CMK (cell line): ENCODE data around the gene SRGAP3.

ENCODE experiments used
- DNase-seq: peaks from one replicate; pipeline ENCODE4 v3.0.0-alpha.2; 2010; ENCODE audit warnings: low read depth

The SRGAP3 gene

GRCh38 chr3:9251055-9251786, 1.8 kb upstream of the SRGAP3 start:
- no peak for DNase-seq

DNA sequence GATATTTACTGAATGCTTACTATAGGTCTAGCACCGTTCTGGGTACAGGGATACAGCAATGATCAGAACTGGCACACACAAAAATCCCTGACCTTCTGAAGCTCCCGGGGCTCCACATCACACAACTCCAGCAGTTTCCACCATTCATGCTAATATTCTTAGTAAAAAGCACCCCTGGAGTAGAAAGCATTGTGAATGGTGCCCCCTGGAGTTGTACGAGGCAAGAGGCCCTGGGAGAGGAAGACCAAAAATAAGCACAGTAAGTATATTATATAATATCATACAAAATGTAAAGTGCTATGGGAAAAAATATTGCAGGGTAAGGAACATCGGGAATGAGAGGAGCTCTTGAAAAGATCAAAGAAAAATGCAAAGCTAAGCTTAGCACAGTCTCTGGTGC, 790 bp upstream of the SRGAP3 start:
- no peak for DNase-seq

- no peak for DNase-seq
Measured at GRCh38 chr3:9248522-9249271, 749 bp downstream of the SRGAP3 start.

DNA sequence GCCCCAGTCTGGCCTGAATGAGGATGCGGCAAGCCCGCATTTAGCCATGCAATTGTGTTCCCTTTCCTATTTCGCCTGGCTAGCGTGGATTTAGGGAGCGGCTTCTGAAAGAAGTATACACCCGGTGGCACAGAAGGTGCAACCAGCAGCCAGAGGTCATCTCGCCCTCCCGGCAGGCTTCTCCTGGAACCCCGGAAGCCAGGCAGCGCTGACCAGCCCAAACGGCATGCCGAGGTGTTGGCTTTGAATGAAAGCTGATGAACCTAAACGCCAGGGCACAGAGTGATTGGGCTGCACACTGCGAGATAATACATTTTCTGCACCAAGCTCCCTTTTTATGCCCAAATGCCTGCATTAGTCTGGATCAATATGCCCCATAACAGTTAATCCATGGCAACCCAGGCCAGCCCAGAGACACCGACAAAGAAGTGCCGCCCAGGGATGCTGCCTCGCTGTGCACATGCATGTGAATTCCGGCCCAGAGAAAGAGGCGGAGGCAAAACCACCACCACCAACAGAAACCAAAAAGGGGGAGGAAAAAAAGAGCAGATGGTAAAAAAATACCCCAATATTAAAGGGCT, 1.4 kb downstream of the SRGAP3 start:
- DNase-seq = no peak

- DNase-seq = no peak
Measured at GRCh38 chr3:9247361-9247940, 2.0 kb downstream of the SRGAP3 start.

GRCh38 chr3:9246189-9246588, 3.3 kb downstream of the SRGAP3 start:
- DNase-seq = no peak

DNA sequence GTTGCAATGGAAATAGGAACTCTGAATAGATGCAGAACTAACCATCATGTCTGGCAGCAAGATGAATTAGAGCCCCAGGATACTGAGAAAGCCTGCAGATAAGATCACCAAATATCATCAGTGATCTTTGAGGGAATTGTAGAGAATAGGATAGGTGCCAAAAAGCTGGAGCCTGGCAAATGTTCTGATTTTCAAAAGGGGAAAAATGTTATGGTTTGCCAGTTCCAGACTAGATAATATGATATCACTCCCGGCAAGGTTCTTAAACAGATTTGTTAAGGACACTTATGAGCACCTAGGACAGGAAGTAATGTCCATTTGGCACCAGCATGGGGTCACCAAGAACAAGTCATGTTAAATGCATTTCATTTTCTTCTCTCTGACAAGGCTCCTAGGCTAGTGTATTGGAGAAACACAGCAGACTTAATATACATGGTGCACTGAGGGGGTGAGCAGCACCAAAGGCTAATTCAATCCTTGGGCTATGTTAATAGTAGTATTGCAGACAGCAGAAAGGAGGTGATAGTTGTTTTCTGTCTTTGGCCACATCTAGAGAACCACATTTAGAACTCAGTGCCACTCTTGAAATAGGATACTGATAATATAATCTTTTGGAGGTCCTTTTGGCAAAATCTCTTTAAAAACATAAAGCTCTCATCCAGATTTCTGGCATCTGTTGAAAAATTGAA, 4.8 kb downstream of the SRGAP3 start:
- no peak for DNase-seq

DNA sequence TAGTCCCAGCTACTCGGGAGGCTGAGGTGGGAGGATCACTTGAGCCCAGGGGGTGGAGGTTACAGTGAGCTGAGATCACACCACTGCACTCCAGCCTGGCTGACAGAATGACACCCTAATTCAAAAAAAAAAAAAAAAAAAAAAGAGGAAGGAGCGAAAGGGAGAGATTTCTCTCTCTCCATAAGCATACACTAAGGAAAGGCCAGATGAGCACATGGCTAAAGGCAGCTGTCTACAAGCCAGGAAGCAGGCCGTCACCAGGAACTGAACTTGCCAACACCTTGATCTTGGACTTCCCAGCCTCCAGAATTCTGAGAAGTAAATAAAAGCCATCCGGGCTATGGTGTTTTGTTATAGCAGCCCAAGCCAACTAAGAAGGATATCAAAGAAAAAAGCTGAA, 7.5 kb downstream of the SRGAP3 start:
- no peak for DNase-seq

DNA sequence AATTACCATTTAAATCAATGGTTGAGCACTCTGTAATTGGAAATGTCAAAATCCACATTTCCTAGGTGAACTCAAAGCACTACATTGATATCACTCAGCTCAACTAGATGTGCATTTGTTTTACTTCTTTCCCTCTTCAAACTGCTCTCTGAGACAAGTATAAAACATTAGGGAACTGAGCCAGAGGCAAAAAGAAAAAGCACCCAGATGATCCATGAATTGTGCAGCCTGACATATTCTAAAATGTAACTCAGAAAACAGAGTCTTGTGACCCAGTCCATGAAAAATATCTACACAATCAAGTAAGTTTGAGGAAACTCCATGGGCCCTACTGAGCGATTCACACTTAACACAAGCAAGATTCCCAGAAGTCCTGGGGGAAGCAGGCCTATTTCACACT, 9.8 kb downstream of the SRGAP3 start:
- DNase-seq = no peak

DNA sequence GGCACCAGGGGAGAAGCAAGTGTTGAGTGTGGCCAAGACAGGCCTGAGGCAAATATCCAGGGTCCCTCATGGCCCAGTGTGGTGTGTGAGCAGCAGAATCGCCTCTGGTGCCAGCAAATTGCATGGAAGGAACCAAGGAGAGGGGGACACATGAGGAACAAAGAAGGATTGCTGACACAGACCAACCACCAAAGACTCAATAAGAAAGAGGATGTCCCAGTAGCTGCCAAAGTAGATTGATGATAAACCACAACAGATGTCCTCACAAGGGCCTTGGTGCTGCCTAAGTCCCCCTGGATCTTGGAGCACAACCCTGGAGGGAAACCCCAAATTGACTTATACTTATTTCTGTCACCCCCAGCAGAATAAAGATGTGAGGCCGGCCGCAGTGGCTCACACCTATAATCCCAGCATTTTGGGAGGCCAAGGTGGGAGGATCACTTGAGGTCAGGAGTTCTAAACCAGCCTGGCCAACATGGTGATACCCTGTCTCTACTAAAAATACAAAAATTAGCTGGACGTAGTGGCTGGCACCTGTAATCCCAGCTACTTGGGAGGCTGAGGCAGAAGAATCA, 10.6 kb downstream of the SRGAP3 start:
- DNase-seq = no peak

GRCh38 chr3:9238276-9238675, 11.2 kb downstream of the SRGAP3 start:
- DNase-seq = no peak

- no peak for DNase-seq
Measured at GRCh38 chr3:9233814-9234600, 15.4 kb downstream of the SRGAP3 start.

- no peak for DNase-seq
Measured at GRCh38 chr3:9233101-9233500, 16.3 kb downstream of the SRGAP3 start.

DNA sequence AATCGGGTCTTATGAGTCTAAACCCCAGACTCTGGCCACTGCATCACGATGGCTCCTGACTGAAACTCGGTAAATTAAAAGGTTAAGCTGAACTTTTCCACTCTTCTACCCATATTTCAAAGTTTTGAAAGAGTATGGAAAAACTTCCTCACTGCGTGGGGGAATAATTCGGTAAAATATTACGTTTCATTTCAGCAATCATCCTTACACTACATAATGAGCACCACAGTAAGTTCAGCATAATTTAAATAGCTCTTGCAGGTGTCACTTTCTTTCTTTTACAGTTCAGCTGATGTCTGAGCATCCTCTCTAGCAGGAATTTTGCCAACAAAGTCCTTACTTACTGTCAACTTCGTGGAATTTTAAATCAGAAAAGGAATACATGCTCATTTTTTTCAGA, 17.5 kb downstream of the SRGAP3 start:
- no peak for DNase-seq

GRCh38 chr3:9231471-9231870, 18.0 kb downstream of the SRGAP3 start:
- no peak for DNase-seq

GRCh38 chr3:9231006-9231405, 18.4 kb downstream of the SRGAP3 start:
- DNase-seq = no peak

- no peak for DNase-seq
Measured at GRCh38 chr3:9230596-9230995, 18.9 kb downstream of the SRGAP3 start.

GRCh38 chr3:9229879-9230278, 19.6 kb downstream of the SRGAP3 start:
- DNase-seq = no peak

- no peak for DNase-seq
Measured at GRCh38 chr3:9229325-9229724, 20.1 kb downstream of the SRGAP3 start.

- no peak for DNase-seq
Measured at GRCh38 chr3:9226326-9226725, 23.1 kb downstream of the SRGAP3 start.

DNA sequence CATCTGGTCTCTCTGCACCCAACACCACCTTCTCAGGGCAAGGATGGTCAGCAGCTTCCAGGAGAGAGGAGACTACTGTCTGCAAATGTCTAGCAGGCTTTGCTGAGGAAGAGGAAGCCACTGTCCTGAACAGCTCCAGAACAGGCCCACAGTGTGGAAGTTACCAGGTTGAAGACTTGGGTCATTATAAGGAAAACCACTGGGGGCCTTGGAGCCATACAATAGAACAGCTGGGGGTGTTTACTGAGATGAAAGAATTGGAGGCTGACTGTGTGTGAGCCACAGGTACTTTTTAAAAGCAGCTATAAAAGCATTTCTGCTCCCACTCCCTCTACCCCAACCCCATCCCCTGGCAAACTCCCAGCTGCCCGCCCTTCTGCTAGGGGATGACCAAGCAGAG, 24.2 kb downstream of the SRGAP3 start:
- no peak for DNase-seq
